Endodermal cell (in vitro differentiated cells): ENCODE results near the gene PRKCA. TPM values are rescaled to one million over a fixed set of nuclear protein-coding genes. Genes with fewer than 3 reads are reported as not detected.

Experiments
- DNase-seq: peaks from one replicate; pipeline ENCODE4 v3.0.0-alpha.2; 2017
- H3K27ac ChIP-seq: 2 replicates; pipeline ENCODE4 v1.5.1; 2013; ENCODE audit warnings: mild to moderate bottlenecking, low read depth, low read length, moderate library complexity
- H3K27me3 ChIP-seq: 2 replicates; pipeline ENCODE4 v1.6.1; 2013; ENCODE audit warnings: mild to moderate bottlenecking, low read length, moderate library complexity; ENCODE audit not compliant: insufficient read depth, control insufficient read depth, poor library complexity, severe bottlenecking
- H3K36me3 ChIP-seq: 2 replicates; pipeline ENCODE4 v1.7.0; 2013; ENCODE audit warnings: mild to moderate bottlenecking, low read length, moderate library complexity; ENCODE audit not compliant: control insufficient read depth, insufficient read depth
- H3K4me1 ChIP-seq: one replicate; pipeline ENCODE4 v1.7.0; 2013; ENCODE audit warnings: low read length; ENCODE audit not compliant: control insufficient read depth, insufficient read depth
- H3K4me3 ChIP-seq: 2 replicates; pipeline ENCODE4 v1.5.1; 2013; ENCODE audit warnings: mild to moderate bottlenecking, low read length, moderate library complexity
- H3K9ac ChIP-seq: 2 replicates; pipeline ENCODE4 v1.6.1; 2013; ENCODE audit warnings: mild to moderate bottlenecking, low read length, moderate library complexity; ENCODE audit not compliant: poor library complexity, severe bottlenecking; ENCODE audit errors: extremely low read depth
- H3K9me3 ChIP-seq: 2 replicates; pipeline ENCODE4 v1.6.1; 2013; ENCODE audit warnings: mild to moderate bottlenecking, low read length, moderate library complexity; ENCODE audit not compliant: control insufficient read depth
- H3K27ac Mint-ChIP-seq: 2 replicates; pipeline ENCODE4 v1.8.0; 2020; ENCODE audit warnings: mixed read lengths
- H3K27me3 Mint-ChIP-seq: 2 replicates; pipeline ENCODE4 v1.8.0; 2021; ENCODE audit warnings: mild to moderate bottlenecking, mixed read lengths; ENCODE audit not compliant: insufficient read depth
- H3K36me3 Mint-ChIP-seq: 2 replicates; pipeline ENCODE4 v1.8.0; 2020; ENCODE audit warnings: low read depth, mixed read lengths
- H3K4me1 Mint-ChIP-seq: 2 replicates; pipeline ENCODE4 v1.8.0; 2020; ENCODE audit warnings: mixed read lengths
- H3K4me3 Mint-ChIP-seq: 2 replicates; pipeline ENCODE4 v1.8.0; 2020; ENCODE audit warnings: mild to moderate bottlenecking, moderate library complexity, mixed read lengths
- H3K9me3 Mint-ChIP-seq: 2 replicates; pipeline ENCODE4 v1.8.0; 2020; ENCODE audit warnings: mild to moderate bottlenecking, mixed read lengths
- WGBS, 2 experiments: methylation state at CpG; one replicate each; pipeline versions ENCODE4 v1.1.5 to v1.1.7; 2013; ENCODE audit warnings: missing lambda C conversion rate in 2 of 2, mixed read lengths in 1 of 2; ENCODE audit not compliant: insufficient coverage in 1 of 2, insufficient read length in 1 of 2; 5-methylcytosine and 5-hydroxymethylcytosine counted together
- total RNA-seq, 2 donors: library from RNA; stranded (reverse); fragmentation: NEBNext Ultra II Directional in 1 of 2; extraction: Animal tissue kit (Norgen Biotek cat#: 25700) in 1 of 2; gene quantifications; 2 replicates in 1 of 2; 3 replicates in 1 of 2; pipeline ENCODE4 v1.2.1, GENCODE V29; 2021
- TF ChIP-seq, protein P1 (sequence below): fragments of 200-600 bp; sonication (generic); conservative IDR thresholded peaks from 2 replicates; pipeline ENCODE4 v1.5.0; 2021; ENCODE audit warnings: antibody characterized with exemption, mild to moderate bottlenecking

The PRKCA gene
- total RNA-seq, 2 donors from 2014 or later: 8.7 to 14.6 TPM

DNA sequence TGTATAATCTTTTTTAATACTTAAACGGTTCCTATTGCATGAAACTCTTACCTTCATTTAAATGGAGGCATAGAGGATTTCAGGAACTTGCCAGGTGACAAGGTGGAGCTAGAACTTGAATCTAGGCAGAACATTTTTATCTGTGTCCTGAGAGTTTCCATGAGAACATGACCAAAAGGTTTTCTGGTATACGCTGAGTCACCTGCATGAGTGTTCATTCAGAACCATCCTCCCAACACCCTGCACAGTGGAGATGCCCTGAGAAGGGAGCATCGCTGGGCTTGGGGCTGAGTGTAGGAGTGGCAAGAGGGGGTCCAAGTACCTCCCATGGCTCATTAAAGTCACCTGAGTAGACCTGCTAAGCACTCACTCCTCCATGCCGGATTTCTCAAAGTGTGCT lies 362.8 kb downstream of the PRKCA start:
- Histone ChIP-seq H3K4me3 (no peak overlapping the region), H3K36me3 (no peaks in the 10 kb centered on the region), H3K4me1 (no peaks in the 10 kb centered on the region), H3K27me3 (no peaks in the 10 kb centered on the region), H3K9me3 (no peaks in the 10 kb centered on the region), H3K27ac (no peak overlapping the region), H3K9ac (no peak overlapping the region)
- Mint-ChIP-seq H3K4me1 (peaks cover 12% of the 10 kb centered on the region), H3K27ac (no peak overlapping the region), H3K4me3 (no peak overlapping the region), H3K27me3 (no peaks in the 10 kb centered on the region), H3K9me3 (peaks cover 4% of the 10 kb centered on the region), H3K36me3 (peaks cover 4% of the 10 kb centered on the region)
- no peak for DNase-seq
- TF ChIP-seq, protein P1, sequence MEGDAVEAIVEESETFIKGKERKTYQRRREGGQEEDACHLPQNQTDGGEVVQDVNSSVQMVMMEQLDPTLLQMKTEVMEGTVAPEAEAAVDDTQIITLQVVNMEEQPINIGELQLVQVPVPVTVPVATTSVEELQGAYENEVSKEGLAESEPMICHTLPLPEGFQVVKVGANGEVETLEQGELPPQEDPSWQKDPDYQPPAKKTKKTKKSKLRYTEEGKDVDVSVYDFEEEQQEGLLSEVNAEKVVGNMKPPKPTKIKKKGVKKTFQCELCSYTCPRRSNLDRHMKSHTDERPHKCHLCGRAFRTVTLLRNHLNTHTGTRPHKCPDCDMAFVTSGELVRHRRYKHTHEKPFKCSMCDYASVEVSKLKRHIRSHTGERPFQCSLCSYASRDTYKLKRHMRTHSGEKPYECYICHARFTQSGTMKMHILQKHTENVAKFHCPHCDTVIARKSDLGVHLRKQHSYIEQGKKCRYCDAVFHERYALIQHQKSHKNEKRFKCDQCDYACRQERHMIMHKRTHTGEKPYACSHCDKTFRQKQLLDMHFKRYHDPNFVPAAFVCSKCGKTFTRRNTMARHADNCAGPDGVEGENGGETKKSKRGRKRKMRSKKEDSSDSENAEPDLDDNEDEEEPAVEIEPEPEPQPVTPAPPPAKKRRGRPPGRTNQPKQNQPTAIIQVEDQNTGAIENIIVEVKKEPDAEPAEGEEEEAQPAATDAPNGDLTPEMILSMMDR: no peak
- WGBS, 2 experiments: 92 to 100% methylated on average over 1 to 4 of the region's 4 CpGs

DNA sequence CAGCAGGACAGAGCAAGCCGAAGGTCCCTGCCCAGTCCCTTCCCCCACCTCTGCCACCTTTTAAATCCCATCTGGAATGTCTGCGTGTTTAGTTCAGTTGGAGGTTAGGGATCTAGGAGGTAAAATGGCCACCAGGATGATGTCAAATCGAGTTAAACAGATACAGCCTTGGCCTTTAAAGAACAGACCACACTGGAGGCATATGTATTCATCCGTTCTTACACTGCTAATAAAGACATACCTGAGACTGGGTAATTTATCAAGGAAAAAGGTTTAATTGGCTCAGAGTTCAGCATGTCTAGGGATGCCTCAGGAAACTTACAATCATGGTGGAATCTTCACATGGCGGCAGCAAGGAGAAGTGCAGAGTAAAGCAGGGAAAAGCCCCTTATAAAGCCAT lies 364.7 kb downstream of the PRKCA start:
- peaks cover 4% of the 10 kb centered on the region for H3K9me3 Mint-ChIP-seq
- Histone ChIP-seq H3K36me3 (no peaks in the 10 kb centered on the region), H3K27me3 (no peaks in the 10 kb centered on the region), H3K4me3 (no peak overlapping the region), H3K9ac (no peak overlapping the region), H3K27ac (no peak overlapping the region), H3K9me3 (no peaks in the 10 kb centered on the region), H3K4me1 (no peaks in the 10 kb centered on the region)
- peaks cover 4% of the 10 kb centered on the region for H3K36me3 Mint-ChIP-seq
- no peak for DNase-seq
- WGBS, 2 experiments: 92% methylated on average over 3 to 4 of the region's 5 CpGs
- H3K27ac Mint-ChIP-seq: no peak overlapping the region
- TF ChIP-seq, protein P1: no peak
- peaks cover 10% of the 10 kb centered on the region for H3K4me1 Mint-ChIP-seq
- no peak overlapping the region for H3K4me3 Mint-ChIP-seq
- H3K27me3 Mint-ChIP-seq: no peaks in the 10 kb centered on the region

DNA sequence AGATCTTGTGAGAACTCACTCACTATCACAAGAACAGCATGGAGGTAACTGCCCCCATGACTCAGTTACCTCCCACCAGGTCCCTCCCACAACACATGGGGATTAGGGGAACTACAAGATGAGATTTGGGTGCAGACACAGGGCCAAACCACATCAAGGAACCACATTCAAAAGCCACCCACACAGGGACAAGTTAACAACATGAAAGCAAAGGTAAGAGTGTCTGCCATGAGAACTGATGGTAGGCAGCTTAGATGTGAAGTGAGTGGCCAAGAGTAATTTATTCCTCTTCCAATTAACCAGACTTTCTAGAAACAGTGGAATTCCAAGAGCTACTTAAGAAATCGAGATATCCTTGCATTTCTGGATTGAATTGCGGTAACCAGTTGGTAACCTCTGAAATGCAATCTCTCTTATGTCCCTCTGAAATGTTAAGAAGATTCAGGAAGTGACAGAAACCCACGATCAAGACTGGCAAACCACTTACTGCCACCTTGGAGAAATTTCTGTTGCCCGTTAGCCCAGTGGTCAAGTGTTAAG lies 365.1 kb downstream of the PRKCA start:
- TF ChIP-seq, protein P1: no peak
- Histone ChIP-seq H3K4me3 (no peak overlapping the region), H3K9me3 (no peaks in the 10 kb centered on the region), H3K36me3 (no peaks in the 10 kb centered on the region), H3K4me1 (no peaks in the 10 kb centered on the region), H3K9ac (no peak overlapping the region), H3K27ac (no peak overlapping the region), H3K27me3 (no peaks in the 10 kb centered on the region)
- no peak for DNase-seq
- Mint-ChIP-seq H3K27ac (no peak overlapping the region), H3K4me3 (no peak overlapping the region), H3K9me3 (peaks cover 4% of the 10 kb centered on the region), H3K4me1 (peaks cover 10% of the 10 kb centered on the region), H3K36me3 (peaks cover 4% of the 10 kb centered on the region), H3K27me3 (no peaks in the 10 kb centered on the region)
- 95 to 100% methylated on average over 4 of the region's 4 CpGs for WGBS, 2 experiments
